DND-41 (cell line): Measurements from ENCODE around the gene NACC2.

Experiments
- ATAC-seq: fragments of 200-7000 bp; cut with Tn5 transposase; 3 replicates; pipeline ENCODE4 v1.9.1; 2021; ENCODE audit warnings: low read depth; ENCODE audit not compliant: insufficient read depth
- DNase-seq: peaks from one replicate; pipeline ENCODE4 v3.0.0-alpha.2; 2020
- H2AFZ ChIP-seq: 2 replicates; pipeline ENCODE4 v1.6.0; 2012; ENCODE audit warnings: low read depth, low read length
- H3K27ac ChIP-seq: 2 replicates; pipeline ENCODE4 v1.5.1; 2012; ENCODE audit warnings: low read length, inconsistent platforms
- H3K27me3 ChIP-seq: fragments of 200-600 bp; sonication (generic); 2 replicates; pipeline ENCODE4 v1.6.0; 2012; ENCODE audit warnings: low read length, mild to moderate bottlenecking, inconsistent platforms; ENCODE audit not compliant: insufficient read depth, poor library complexity
- H3K36me3 ChIP-seq: 2 replicates; pipeline ENCODE4 v1.5.1; 2012; ENCODE audit warnings: low read length, inconsistent platforms; ENCODE audit not compliant: insufficient read depth
- H3K4me1 ChIP-seq: 2 replicates; pipeline ENCODE4 v1.5.1; 2012; ENCODE audit warnings: mild to moderate bottlenecking, low read length; ENCODE audit not compliant: insufficient read depth
- H3K4me2 ChIP-seq: 2 replicates; pipeline ENCODE4 v1.6.0; 2012; ENCODE audit warnings: mild to moderate bottlenecking, moderate library complexity, low read length, inconsistent platforms; ENCODE audit not compliant: insufficient read depth
- H3K4me3 ChIP-seq, 2 experiments: fragments of 200-600 bp in 1 of 2; shearing (Covaris generic) in 1 of 2; 2 replicates each; pipeline ENCODE4 v1.5.1; 2012 to 2016; ENCODE audit warnings: inconsistent platforms in 2 of 2, low read length in 2 of 2, mild to moderate bottlenecking in 2 of 2, low read depth in 1 of 2, moderate library complexity in 1 of 2
- H3K79me2 ChIP-seq: 2 replicates; pipeline ENCODE4 v1.6.0; 2012; ENCODE audit warnings: low read length, inconsistent platforms; ENCODE audit not compliant: insufficient read depth
- H3K9ac ChIP-seq: 2 replicates; pipeline ENCODE4 v1.6.0; 2012; ENCODE audit warnings: low read depth, mild to moderate bottlenecking, inconsistent platforms, low read length, moderate library complexity
- H3K9me3 ChIP-seq: 2 replicates; pipeline ENCODE4 v1.5.1; 2012; ENCODE audit warnings: low read length, moderate library complexity, mild to moderate bottlenecking, inconsistent platforms; ENCODE audit not compliant: insufficient read depth, severe bottlenecking
- H4K20me1 ChIP-seq: 2 replicates; pipeline ENCODE4 v1.6.0; 2012; ENCODE audit warnings: low read length; ENCODE audit not compliant: insufficient read depth
- CTCF ChIP-seq: IDR thresholded peaks from 2 replicates; pipeline ENCODE4 v1.5.1; 2012; ENCODE audit warnings: borderline replicate concordance, low read length, moderate library complexity, mild to moderate bottlenecking; ENCODE audit not compliant: poor library complexity, severe bottlenecking; ENCODE audit errors: extremely low read depth
- EZH2 ChIP-seq: IDR thresholded peaks from 3 replicates; pipeline ENCODE4 v1.6.1; 2012; ENCODE audit warnings: borderline replicate concordance, low read depth, mild to moderate bottlenecking, moderate library complexity, low read length, inconsistent platforms; ENCODE audit not compliant: severe bottlenecking

Gene NACC2

GRCh38 chr9:136050266-136050700, 44.8 kb downstream of the NACC2 start:
- Histone ChIP-seq H3K4me2 (no peak overlapping the region), H3K27me3 (no peaks in the 10 kb centered on the region), H3K79me2 (no peaks in the 10 kb centered on the region), H3K4me1 (no peaks in the 10 kb centered on the region), H3K36me3 (no peaks in the 10 kb centered on the region), H3K4me3 (no peak overlapping the region), H4K20me1 (no peaks in the 10 kb centered on the region), H3K9me3 (no peaks in the 10 kb centered on the region), H3K9ac (no peak overlapping the region), H2AFZ (no peak overlapping the region), H3K27ac (no peak overlapping the region)
- no peak for TF ChIP-seq CTCF
- no peak for TF ChIP-seq EZH2
- no peak for DNase-seq
- ATAC-seq = no peak

GRCh38 chr9:136049491-136050265, 45.4 kb downstream of the NACC2 start:
- TF ChIP-seq CTCF (no peak), EZH2 (no peak)
- Histone ChIP-seq H4K20me1 (no peaks in the 10 kb centered on the region), H3K9me3 (no peaks in the 10 kb centered on the region), H3K36me3 (no peaks in the 10 kb centered on the region), H3K27ac (no peak overlapping the region), H3K9ac (no peak overlapping the region), H3K4me1 (no peaks in the 10 kb centered on the region), H3K79me2 (no peaks in the 10 kb centered on the region), H3K4me2 (no peak overlapping the region), H3K4me3 (no peak overlapping the region), H3K27me3 (no peaks in the 10 kb centered on the region), H2AFZ (no peak overlapping the region)
- DNase-seq (no peak), ATAC-seq (no peak)

- no peaks in the 10 kb centered on the region for H3K4me1 ChIP-seq
These were observed 46.3 kb downstream of the NACC2 start for GRCh38 chr9:136048560-136049411.

More at GRCh38 chr9:136048560-136049411, 46.3 kb downstream of the NACC2 start:
- no peak overlapping the region for H3K9ac ChIP-seq
- H3K9me3 ChIP-seq = no peaks in the 10 kb centered on the region
- no peaks in the 10 kb centered on the region for H3K36me3 ChIP-seq
- H3K27me3 ChIP-seq = no peaks in the 10 kb centered on the region
- no peak for DNase-seq
- H3K4me3 ChIP-seq = no peak overlapping the region
- no peak overlapping the region for H2AFZ ChIP-seq
- no peak overlapping the region for H3K27ac ChIP-seq
- no peaks in the 10 kb centered on the region for H3K79me2 ChIP-seq
- TF ChIP-seq CTCF (no peak), EZH2 (no peak)
- H3K4me2 ChIP-seq = no peak overlapping the region
- no peaks in the 10 kb centered on the region for H4K20me1 ChIP-seq
- ATAC-seq = no peak
